GM12801 (cell line): ENCODE measurements around the gene ACBD4.

Source experiments
- CTCF ChIP-seq: IDR thresholded peaks from one replicate; pipeline ENCODE4 v1.5.1; 2011; ENCODE audit warnings: control low read depth; ENCODE audit not compliant: insufficient read length; ENCODE audit errors: extremely low read depth

The ACBD4 gene

GRCh38 chr17:45123930-45124796 lies 11.3 kb upstream of the ACBD4 start:
- TF ChIP-seq CTCF, result no peak

- TF ChIP-seq CTCF, result no peak
Measured at GRCh38 chr17:45125509-45125908, 10.0 kb upstream of the ACBD4 start.

DNA sequence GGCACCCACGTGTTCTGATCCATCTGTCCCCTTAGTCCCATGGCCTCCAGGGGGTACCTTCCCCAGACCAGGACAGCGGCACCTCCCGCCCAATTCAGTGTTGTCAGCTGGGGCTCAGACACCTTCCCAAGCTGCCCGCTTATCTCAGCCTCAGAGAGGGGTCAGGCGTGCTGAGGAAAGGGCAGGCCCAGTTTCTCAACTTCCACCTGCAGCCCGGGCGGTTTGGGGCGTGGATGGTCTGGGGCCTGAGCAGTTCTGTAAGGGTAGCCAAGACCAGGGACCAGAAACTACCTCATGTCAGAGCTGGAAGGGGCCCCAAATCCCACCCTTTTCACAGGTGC lies 8.3 kb upstream of the ACBD4 start:
- TF ChIP-seq CTCF, result no peak

DNA sequence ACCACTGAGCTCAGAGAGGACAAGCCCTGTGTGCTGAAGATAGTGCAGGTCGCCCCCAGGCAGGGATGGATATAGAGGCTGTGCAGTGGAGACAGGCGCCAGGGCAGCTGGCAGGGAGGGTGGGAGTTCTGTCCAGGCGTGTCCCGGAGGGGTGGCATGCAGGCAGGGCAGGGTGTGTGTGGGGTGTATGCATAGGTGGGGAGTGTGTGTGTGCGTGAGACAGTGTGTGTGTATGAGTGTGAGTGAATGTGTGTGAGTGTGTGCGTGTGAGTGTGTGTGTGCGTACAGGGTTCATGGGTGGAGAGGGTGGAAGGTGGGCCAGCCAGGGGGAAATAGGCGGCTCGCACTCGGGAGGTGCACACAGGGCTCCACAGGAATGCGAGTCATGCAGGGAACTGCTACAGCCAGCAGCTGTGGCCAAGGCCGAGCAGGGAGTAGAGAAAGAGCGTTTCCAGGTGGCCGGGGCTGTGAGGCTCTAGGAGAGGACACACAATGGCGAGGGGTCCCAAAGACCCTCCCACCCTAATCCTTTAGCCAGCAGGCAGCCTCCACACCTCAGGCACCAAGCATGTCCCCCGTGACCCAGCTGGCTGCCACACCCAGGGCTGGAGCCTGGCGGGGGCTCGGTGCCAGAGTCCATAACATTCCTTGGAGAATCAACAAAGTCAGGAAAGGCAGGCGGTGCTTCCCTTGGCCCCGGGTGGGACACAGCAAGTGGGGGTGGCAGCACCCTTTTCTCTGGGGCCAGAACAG lies 7.8 kb upstream of the ACBD4 start:
- no peak for TF ChIP-seq CTCF

DNA sequence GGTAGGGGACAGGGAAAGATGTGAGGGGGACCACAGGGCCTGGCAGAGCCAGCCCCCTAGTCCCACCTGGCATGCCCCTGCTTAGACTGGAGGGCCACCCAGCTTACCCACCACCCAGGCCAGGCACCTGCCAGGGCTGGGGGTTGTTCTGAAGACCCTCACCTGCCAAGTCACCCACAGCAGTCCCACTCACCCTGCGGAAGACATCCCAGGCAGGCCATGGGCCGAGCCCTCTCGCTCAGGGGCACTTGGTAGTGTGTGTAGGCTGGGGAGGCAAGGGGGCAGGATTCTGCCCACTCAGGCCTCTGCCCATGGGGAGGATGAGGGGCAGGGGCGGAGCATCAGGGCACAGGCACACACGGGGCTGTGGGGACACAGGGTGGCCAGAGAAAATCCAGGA lies 7.2 kb upstream of the ACBD4 start:
- TF ChIP-seq CTCF, result no peak

GRCh38 chr17:45128989-45129388 lies 6.5 kb upstream of the ACBD4 start:
- TF ChIP-seq CTCF, result no peak

DNA sequence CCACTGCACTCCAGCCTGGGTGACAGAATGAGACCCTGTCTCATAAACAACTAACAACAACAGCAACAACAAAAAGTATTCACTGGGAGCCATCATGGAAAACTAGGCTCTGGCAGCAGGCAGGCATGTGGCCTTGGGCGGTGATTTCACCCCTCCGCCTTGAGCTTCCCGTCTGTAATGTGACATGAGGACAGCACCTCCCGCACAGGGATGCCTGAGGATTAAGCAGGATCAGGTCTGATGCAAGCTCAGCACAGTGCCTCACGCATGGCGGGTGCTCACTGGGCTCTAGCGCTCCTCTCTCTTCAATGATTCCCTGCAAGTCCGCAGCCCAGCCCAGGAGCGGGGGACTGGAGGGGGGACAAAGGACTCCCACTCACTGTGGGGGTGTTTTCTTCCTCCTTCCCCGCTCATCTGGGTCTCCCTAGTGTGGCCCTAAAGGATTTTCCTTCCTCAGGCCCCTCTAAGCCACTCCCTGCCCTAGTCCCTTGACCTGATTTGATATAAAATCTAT lies 6.0 kb upstream of the ACBD4 start:
- TF ChIP-seq CTCF, result no peak
